OCI-LY7 (cell line): ENCODE results near the gene THOC7. TPM values are rescaled to one million over a fixed set of nuclear protein-coding genes. Genes with fewer than 3 reads are reported as not detected.

ENCODE experiments used
- BruUV-seq: library from RNA; stranded (reverse); fragments of 400-500 nt; replicated peaks from 2 replicates; lab custom pipeline; 2021; lab: Mats Ljungman, UMichigan
- CTCF ChIA-PET: fragments of 300-600 bp; sonication (Branson Sonifier 250); formaldehyde crosslinking; loops from one replicate; lab custom pipeline; 2022; ENCODE audit warnings: antibody characterized with exemption; ENCODE audit not compliant: unreplicated experiment; lab: Charles Lee
- POLR2A ChIA-PET: fragments of 300-600 bp; sonication (Branson Sonifier 250); formaldehyde crosslinking; loops from one replicate; lab custom pipeline; 2022; ENCODE audit warnings: antibody characterized with exemption; lab: Charles Lee
- DNase-seq: peaks from one replicate; pipeline ENCODE4 v3.0.0-alpha.2; 2015; ENCODE audit warnings: low spot score
- H2AFZ ChIP-seq: fragments of 200-600 bp; sonication (generic), shearing (Covaris generic); 2 replicates; pipeline ENCODE4 v1.6.1; 2014; ENCODE audit warnings: mild to moderate bottlenecking, antibody characterized with exemption, low read length, moderate library complexity
- H3K27ac ChIP-seq: fragments of 200-600 bp; sonication (generic); 2 replicates; pipeline ENCODE4 v1.5.1; 2014; ENCODE audit warnings: mixed run types, low read depth, mild to moderate bottlenecking, moderate library complexity, low read length, inconsistent platforms; ENCODE audit not compliant: poor library complexity, severe bottlenecking
- H3K36me3 ChIP-seq: fragments of 200-600 bp; sonication (generic); 2 replicates; pipeline ENCODE4 v1.6.1; 2014; ENCODE audit warnings: mild to moderate bottlenecking, antibody characterized with exemption, low read length, moderate library complexity, mixed read lengths; ENCODE audit not compliant: insufficient read depth
- H3K4me1 ChIP-seq: fragments of 200-600 bp; sonication (generic); 2 replicates; pipeline ENCODE4 v1.5.1; 2014; ENCODE audit warnings: mild to moderate bottlenecking, low read length; ENCODE audit not compliant: insufficient read depth, poor library complexity, severe bottlenecking
- H3K4me2 ChIP-seq: fragments of 200-600 bp; sonication (generic); 2 replicates; pipeline ENCODE4 v1.6.1; 2014; ENCODE audit warnings: mild to moderate bottlenecking, low read length
- H3K4me3 ChIP-seq: fragments of 200-600 bp; sonication (generic); 2 replicates; pipeline ENCODE4 v1.5.1; 2014; ENCODE audit warnings: mild to moderate bottlenecking, low read depth, low read length; ENCODE audit not compliant: poor library complexity, severe bottlenecking
- H3K79me2 ChIP-seq: fragments of 200-600 bp; sonication (generic); 2 replicates; pipeline ENCODE4 v1.6.1; 2016; ENCODE audit warnings: low read depth, mild to moderate bottlenecking, low read length, moderate library complexity, mixed read lengths; ENCODE audit not compliant: insufficient read depth
- H3K9me2 ChIP-seq: fragments of 200-600 bp; sonication (generic); 2 replicates; pipeline ENCODE4 v1.6.1; 2016; ENCODE audit warnings: mild to moderate bottlenecking, low read length, mixed read lengths; ENCODE audit not compliant: insufficient read depth
- H3K9me3 ChIP-seq: fragments of 200-600 bp; sonication (generic); 2 replicates; pipeline ENCODE4 v1.6.1; 2014; ENCODE audit warnings: mild to moderate bottlenecking, mixed run types, low read length, mixed read lengths
- H4K20me1 ChIP-seq: fragments of 200-600 bp; sonication (generic); 2 replicates; pipeline ENCODE4 v1.6.1; 2014; ENCODE audit warnings: mild to moderate bottlenecking, antibody characterized with exemption, low read length, moderate library complexity, mixed read lengths; ENCODE audit not compliant: insufficient read depth
- CTCF ChIP-seq: fragments of 200-600 bp; sonication (generic); conservative IDR thresholded peaks from 2 replicates; pipeline ENCODE4 v1.5.1; 2014; ENCODE audit warnings: mild to moderate bottlenecking, antibody characterized with exemption, low read length, moderate library complexity, mixed read lengths
- EZH2phosphoT487 ChIP-seq: fragments of 200-600 bp; sonication (generic); IDR thresholded peaks from 2 replicates; pipeline ENCODE4 v1.6.1; 2018; ENCODE audit warnings: low read depth, borderline replicate concordance, mild to moderate bottlenecking, mixed run types, antibody characterized with exemption, low read length, moderate library complexity, mixed read lengths
- intact Hi-C: fragments of 100-400 bp; cut with micrococcal nuclease; formaldehyde crosslinking; loops from one replicate; pipeline ENCODE4 v1.10.0; 2022; ENCODE audit not compliant: unreplicated experiment
- total RNA-seq, 2 experiments: library from RNA; depleted of rRNA in 1 of 2; stranded (reverse); fragments of >200 nt in 1 of 2; shearing (Covaris generic) in 1 of 2; gene quantifications; 2 replicates each; pipeline ENCODE4 v1.2.3, GENCODE V29; 2014 to 2022

The THOC7 gene
- total RNA-seq, 2 experiments from 2014 or later: 62.2 to 103 TPM

- DNase-seq: no peak
- ChIA-PET CTCF (no interaction called here), POLR2A (interaction anchor here (2.5 kb wide), 1 partner anchor 10 kb away, joined by 5 read pairs; no protein-coding TSS in a partner anchor)
- intact Hi-C loops: no loop called here
- peaks cover 26% of the 10 kb centered on the region for H3K4me1 ChIP-seq
- peaks cover 92% of the 10 kb centered on the region for H3K79me2 ChIP-seq
- H3K4me2 ChIP-seq: no peak overlapping the region
- H2AFZ ChIP-seq: no peak overlapping the region
- BruUV-seq: no TSS peak
- H3K9me3 ChIP-seq: no peaks in the 10 kb centered on the region
- H3K9me2 ChIP-seq: no peaks in the 10 kb centered on the region
- H4K20me1 ChIP-seq: peaks cover 58% of the 10 kb centered on the region
- TF ChIP-seq CTCF (no peak), EZH2phosphoT487 (no peak)
- no peak overlapping the region for H3K4me3 ChIP-seq
- peaks cover 9% of the 10 kb centered on the region for H3K36me3 ChIP-seq
- no peak overlapping the region for H3K27ac ChIP-seq
Observed at GRCh38 chr3:63878394-63879060, 14.9 kb upstream of the THOC7 start.

- no peak overlapping the region for H2AFZ ChIP-seq
- H3K79me2 ChIP-seq: peaks cover 92% of the 10 kb centered on the region
- CTCF ChIA-PET: no interaction called here
- peaks cover 15% of the 10 kb centered on the region for H3K36me3 ChIP-seq
- peak overlapping the region; percentile 32 for H3K4me2 ChIP-seq
- BruUV-seq: no TSS peak
- no peak for TF ChIP-seq CTCF
- TF ChIP-seq EZH2phosphoT487: no peak
- peaks cover 26% of the 10 kb centered on the region for H3K4me1 ChIP-seq
- intact Hi-C loops: no loop called here
- H3K9me2 ChIP-seq: no peaks in the 10 kb centered on the region
- no peak overlapping the region for H3K27ac ChIP-seq
- DNase-seq: no peak
- H3K9me3 ChIP-seq: no peaks in the 10 kb centered on the region
- peaks cover 62% of the 10 kb centered on the region for H4K20me1 ChIP-seq
- POLR2A ChIA-PET: interaction anchor here (1.1 to 2.5 kb wide), 3 partner anchors 10 to 24 kb away, joined by 5 read pairs; no protein-coding TSS in a partner anchor
- H3K4me3 ChIP-seq: no peak overlapping the region
Observed at GRCh38 chr3:63877737-63878393, 14.3 kb upstream of the THOC7 start.
